HG03097 (cell line): ENCODE data around the gene AAK1.
"Not testable (repeated sequence)": the region's sequence is repeated elsewhere in the genome, so short reads cannot be mapped to it uniquely, and the experiment has no call there.

Source experiments
- ATAC-seq: cut with Tn5 transposase; IDR thresholded peaks from one replicate; pipeline ENCODE4 v1.9.1; 2021; ENCODE audit not compliant: unreplicated experiment, low FRiP score

Gene AAK1

DNA sequence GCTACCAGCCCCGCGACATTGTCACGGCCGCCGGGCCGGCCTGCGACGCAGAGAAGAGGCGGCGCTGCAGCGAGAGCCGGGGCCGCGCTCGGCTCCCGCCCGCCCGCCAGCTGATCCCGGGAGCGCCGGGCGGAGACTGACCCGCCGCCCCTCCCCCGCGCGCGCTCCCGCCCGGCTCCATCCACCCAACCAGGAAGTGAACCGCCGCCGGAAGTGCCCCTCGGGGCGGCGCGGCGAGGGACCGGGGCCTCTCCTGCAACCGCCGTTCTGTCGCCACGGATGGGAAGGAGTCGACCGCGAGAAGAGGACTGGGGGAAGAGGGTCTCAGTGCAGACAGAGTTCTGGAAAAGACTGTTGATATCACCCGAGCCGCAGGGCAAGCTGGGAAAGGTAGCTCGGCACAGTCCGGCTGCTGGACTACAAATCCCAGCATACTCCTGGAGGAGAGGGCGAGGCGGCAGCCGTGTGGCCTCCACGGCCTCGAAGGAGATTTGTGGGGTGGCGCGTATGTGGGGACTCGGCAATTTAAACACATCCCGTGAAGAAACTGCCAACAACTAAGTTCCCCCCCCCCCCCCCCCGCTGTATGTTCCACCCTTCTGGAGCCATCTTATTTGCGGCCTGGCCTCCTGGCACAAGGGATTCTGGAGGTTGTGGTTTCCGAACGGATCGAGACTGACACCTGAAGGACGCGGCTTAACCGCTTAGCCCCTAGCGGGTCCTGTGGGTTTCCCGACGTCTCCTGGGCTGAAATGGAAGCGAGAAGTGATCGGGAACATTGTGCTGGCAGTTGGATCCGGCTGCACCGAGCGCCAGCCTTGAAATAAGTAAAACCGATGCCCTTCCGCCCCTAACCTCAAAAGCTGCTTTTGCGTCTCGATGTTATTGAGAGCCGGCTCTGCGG, at the start of gene AAK1:
AAK1 (minus strand) TSS at position 138 of the 904 bp plus-strand sequence. CDS start 699 bp downstream, outside the sequence.
- peak; percentile 36 for ATAC-seq

DNA sequence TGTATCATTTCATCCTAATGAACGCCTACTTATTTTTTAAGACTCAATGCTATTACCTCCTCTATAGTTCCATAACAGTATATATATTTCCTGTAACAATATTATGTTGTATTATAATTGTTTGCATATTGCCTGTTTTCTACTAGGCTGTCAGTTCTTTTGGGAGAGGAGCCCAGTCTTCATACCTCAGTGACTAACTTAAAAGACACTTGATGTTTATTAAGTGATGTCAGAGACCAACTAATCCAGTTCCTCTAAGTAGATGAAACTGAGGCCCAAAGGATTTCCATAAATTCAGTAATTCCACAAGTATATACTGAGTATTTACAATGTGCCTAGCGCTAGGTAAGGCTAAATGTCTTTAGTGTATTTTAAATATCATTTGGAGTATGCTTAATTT, 48.9 kb upstream of the AAK1 start:
- ATAC-seq: no peak

DNA sequence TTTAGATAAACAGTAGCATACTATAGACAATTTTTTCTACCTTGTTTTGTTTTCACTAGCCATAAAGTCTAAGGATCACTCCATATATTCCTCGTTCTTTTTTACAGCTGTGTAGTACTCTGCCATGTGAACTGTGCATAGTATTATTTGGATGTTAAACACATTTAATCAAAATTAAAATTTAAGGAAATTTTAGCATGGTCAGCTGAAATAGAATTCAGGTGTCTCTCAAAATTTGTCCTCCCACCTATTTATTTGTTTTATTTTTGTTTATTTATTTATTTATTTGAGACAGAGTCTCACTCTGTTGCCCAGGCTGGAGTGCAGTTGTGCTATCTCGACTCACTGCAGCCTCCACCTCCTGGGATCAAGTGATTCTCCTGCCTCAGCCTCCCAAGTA, 46.4 kb upstream of the AAK1 start:
- ATAC-seq: no peak

DNA sequence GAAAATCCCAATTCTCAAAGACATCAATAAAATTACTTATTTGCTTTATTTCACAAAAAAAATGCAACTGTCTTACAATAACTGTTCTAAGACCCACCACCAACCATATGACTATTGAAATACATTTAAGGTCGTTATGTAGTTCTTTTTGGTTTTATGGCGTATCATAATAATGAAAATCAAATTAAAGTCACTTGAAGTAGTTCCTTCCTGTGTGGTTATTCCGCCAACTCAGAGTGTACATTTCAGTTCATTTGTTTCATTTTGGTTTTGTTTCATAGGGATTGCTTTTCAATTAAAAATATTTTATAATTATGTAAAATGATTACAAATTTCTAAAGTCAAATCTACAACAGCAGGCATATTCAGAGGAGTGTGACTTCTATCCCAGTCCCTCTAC, 45.9 kb upstream of the AAK1 start:
- ATAC-seq: no peak

DNA sequence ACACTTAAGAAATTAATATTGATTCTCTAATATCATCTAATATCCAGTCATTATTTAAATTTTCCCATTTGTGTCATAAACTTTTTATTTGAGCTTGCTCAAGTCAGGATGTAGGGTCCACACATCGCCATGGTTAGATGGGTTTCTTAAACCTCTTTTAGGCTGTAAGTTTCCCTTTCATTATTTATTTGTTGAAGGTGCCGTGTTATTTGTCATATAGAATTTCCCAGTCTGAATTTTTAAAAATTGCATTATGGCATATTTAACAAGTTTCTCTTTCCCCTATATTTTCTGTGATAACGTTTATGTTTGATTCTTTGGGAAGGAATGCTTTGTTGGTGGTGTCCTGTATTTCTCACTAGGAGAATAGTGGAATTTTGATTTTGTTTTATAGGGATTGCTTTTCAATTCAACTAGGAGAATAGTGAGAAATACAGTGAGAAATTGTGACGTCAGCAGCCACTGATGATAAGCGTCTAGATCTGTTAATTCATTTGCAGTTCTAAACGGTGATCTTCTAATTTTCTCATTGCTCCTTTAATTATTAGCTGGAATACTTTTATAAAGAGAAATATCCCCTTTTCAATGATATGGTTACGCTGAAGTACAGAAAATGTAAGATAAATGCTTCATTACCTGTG, 44.6 kb upstream of the AAK1 start:
- ATAC-seq: no peak

DNA sequence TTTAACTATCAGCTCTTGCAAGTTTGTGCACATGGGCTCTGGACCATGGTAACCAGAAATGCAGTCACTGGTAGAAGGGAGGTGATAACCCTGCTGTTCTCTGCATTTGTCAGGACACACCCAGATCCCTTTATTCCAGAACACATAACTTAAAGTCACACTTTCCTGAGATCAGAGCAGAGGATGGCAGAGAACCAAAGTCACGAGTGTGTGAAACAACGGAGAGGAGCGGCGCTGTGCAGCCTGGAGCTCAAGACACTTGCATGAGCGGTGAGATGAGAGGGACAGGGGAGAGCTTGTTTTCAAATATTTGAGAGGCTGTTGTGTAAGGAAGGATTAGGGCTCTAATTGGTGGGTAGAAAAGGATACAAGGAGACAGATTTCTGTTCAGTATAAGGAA, 43.3 kb upstream of the AAK1 start:
- no peak for ATAC-seq

DNA sequence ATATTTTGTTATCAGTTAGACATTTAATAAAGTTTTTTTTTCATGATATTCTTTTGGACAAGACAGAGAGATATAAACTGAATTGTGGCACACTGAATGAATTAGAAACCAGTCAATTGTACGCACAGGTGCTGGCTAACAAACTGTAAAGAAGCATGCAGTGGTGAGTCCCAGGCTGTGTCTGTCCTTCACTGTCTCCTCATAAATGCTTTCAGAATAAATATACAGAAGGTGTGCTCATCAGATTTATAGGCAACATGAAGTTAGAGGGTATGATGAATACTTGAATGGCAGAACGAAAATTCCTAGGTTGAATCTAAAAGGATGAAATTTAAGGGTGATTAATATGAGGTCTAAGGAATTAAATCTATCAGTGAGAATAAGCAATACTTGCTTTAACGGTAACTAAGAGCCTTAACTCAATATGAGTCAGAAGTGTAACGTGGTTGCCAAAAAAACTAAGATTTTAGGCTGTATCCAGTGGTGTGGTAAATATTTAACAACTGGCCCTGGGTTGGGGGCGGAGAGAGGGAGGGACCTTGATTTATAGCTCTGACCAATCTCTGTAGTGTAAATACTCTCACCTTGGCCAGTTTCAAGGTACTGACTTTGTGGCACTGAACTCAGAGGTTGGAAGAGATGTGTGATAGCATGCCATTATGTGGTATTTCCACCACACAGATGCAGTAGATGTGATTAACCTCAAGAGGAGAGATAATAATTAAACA, 41.9 kb upstream of the AAK1 start:
- ATAC-seq: peak; percentile 57

DNA sequence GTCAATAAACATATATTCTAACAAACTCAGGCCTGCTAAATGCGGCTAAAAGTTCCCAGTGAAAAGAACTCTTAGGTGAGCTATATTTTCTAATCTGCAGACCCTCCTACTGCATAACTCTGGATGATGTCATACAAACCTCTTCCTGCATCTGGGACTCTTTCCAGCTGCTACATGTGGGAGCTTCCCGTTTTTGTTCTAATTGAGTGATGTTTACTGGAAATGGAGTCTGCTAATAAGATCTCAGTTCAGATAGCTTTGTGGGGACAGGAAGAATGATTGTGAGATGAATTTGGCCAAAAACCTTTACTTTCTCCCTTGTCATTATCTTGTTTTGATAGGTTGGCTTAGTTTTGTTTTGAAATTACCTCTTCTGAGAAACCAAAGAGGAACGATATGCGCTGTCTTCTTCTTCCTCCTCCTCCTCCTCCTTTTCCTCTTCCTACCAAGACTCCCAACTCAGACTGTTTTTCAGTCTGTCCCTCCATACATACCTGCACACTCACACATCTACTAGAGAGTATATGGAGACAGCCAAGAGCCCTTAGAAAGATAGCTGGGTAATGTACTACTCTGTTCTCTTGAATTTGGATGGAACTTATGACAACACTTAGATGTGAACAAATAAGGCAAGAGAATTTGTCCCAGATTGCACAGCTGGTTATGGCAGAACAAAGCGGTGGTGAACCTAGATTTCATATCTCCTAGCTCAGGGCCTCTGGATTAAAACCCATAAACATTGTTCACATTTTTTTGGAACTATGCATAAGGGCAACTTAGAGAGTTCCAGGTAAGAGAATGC, 39.8 kb upstream of the AAK1 start:
- no peak for ATAC-seq

DNA sequence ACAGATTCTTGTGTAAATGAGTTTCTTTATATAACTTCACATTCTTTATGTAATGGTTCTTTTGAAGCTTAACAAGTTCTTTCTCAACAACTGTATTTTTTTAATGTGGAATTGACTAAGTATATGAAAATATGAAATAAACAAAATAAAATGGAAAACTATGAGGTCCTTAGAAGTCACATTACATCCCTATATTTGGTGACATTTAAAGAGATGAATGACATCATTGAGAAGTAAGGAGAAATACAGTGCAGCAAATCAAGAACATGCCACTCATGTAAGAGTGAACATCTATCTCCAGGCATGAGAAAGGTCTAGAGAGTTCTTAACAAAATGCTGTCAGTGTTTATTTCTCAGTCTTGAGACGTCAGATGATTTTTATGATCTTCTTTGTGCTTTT, 39.0 kb upstream of the AAK1 start:
- no peak for ATAC-seq

DNA sequence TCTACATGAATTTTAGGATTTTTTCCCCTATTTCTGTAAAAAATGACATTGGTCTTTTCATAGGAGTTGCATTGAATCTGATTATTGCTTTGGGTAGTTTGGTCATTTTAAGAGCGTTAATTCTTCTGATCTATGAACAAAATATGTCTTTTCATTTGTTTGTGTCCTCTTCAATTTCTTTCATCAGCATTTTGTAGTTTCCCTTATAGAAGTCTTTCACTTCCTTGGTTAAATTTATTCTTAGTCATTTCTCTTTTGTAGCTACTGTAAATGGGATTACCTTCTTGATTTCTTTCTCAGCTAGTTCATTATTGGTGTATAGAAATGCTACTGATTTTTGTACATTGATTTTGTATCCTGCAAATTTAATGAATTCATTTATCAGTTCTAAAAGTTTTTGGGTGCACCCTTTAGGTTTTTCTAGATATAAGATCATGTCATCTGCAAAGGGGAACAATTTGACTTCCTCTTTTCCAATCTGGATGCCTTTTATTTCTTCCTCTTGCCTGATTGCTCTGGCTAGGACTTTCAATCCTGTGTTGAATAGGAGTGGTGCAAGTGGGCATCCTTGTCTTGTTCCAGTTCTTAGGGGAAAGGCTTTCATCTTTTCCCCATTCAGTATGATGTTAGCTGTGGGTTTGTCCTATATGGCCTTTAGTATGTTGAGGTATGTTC, 36.6 kb upstream of the AAK1 start:
- ATAC-seq: no peak

DNA sequence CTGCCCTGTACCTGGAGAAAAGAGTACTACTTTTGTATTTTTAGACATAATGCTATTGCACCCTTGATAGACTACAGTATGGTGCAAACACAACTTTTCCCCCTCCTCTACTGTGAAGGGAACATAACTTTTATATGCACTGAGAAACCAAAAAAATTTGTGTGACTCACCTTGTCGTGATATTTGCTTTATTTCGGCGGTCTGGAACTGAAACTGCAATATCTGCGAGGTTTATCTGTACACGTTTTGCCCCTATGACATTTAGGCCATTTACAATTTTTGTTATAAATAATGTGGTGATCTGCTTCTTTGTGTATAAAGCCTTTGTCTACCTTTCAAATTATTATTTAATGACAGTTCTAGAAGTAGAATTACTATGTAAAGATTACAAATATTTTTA, 34.4 kb upstream of the AAK1 start:
- ATAC-seq: no peak

DNA sequence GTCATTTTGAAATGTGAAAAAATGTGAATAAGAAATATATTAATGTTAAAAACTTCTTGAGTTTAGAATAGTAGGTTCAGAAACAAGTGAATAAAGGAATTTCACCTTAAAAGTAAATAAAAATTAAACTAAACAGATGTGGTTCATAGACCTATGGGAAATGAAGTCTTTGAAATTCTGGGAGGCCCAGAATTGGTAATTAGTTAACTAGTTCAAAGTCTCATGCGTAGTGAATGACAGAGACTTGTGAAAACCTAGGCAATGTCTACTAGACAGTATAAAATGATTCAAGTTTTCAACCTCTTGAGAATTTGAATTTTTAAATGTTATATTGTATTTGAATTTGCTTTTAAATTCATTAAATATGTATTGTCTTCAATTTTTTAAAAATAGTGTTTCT, 32.6 kb upstream of the AAK1 start:
- no peak for ATAC-seq

DNA sequence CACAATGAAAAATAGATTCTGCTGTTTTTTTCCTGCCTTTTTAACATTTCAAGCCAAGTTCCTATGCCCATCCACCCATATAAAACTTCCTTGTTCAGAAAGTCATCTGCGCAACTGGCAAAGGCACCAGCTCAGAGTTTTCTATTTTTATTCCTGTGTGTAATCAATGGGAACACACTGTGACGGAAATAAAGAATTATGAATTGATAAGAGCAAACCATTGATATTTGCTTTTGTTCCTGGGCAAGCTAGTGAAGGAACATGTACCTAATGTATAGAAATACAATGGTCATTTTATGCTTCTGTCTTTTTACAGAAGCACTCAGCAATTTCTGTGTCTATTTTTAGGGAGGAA, 30.8 kb upstream of the AAK1 start:
- ATAC-seq: no peak

DNA sequence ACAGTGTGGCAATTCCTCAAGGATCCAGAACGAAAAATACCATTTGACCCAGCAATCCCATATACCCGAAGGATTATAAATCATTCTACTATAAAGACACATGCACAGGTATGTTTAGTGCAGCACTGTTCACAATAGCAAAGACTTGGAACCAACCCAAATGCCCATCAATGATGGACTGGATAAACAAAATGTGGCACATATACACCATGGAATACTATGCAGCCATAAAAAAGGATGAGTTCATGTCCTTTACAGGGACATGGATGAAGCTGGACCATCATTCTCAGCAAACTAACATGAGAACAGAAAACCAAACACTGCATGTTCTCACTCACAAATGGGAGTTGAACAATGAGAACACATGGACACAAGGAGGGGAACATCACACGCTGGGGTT, 29.6 kb upstream of the AAK1 start:
- ATAC-seq: not testable (repeated sequence)

DNA sequence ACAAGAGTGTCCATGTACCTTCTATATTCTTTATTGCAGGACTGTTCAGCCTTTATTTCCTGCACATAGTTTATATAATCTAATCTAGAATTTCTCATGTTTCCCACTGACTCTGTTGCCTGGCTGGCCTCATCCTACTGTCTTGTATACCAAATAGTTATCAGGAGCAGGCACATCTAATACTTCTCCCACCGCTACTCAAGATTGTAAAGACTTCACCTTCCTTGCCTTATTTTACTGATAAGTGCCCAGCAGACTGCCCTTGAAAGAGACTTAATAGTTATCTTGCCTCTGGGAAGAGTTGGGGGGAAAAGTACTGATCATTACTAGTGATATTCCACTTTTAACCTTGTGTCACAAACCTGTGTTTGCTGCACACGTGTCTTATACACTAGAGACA, 26.1 kb upstream of the AAK1 start:
- no peak for ATAC-seq

DNA sequence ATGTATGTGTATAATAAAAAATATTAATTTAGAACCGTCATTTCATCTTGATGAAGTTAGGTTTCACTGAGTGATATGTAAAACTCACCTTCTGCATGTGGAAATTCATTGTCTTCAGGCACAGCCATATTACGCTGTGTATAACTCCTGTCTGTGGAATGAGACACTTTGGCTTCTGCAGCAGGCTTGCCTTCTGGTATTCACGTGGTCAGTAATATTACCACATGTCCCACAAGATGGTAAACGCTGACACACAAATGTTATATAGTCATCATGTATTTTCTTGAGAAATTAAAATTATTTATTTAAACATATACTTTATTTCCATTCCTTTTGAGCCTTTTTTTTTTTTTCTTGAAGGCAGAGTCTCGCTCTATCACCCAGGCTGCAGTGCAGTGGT, 25.1 kb upstream of the AAK1 start:
- ATAC-seq: no peak

DNA sequence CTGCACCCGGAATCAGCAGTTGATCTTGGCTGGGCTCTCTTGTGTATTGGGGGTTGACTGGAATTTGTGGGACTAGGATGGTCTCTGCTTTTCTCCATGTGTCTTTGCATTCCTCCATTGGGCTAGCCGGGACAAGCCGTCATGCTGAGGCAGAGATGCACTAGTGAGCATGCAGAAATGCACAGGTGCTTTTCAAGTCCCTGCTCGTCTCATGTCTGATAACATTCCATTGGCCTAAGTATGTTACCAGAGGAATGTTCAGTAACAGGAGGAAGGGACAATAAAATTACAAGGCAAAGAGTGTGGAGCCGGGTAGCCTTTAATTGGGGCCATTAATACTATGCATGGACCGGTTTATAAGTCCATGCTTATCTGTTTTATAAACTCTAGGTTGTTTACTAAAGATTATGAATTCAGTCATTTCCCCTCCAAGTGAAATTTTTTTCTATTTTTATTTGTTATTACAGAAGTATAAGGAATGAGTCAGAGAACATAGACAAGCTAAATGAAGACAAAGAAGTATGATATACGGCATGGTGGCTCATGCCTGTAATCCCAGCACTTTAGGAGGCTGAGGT, 24.4 kb upstream of the AAK1 start:
- ATAC-seq: no peak

DNA sequence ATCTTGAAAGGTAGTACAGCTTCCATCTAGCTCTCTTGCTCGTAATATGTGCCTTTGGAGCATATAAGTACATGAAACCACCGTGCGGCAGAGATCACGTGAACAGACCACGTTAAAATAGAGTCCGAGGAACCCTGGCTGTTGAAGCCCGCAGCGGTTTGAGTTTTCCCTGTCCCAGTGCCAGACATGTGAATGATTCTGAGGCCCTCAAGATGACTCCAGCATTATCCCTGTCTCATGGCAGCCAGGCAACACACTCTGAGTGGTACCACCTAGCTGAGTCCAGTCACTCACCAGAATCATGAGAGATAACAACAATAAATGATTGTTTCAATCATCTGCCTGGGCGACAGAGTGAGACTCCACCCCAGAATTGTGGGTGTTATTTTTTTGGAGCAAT, 21.6 kb upstream of the AAK1 start:
- no peak for ATAC-seq

DNA sequence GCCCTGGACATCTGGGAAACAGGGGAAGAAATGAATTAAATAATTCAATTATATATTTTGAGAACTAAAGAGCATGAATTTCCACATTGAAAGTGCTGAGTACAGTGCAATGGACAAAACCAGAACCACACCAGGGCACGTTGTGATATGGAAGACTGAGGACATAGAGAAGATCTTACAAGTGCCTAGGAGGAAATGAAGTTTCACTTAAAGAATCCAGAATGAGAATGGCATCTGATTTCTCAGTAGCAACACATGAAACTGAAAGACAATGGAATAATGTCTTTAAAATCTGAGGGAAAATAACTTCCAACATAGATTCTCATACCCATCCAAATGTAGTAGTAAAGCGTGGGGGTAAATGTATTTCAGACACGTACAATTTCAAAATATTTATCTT, 20.3 kb upstream of the AAK1 start:
- no peak for ATAC-seq

DNA sequence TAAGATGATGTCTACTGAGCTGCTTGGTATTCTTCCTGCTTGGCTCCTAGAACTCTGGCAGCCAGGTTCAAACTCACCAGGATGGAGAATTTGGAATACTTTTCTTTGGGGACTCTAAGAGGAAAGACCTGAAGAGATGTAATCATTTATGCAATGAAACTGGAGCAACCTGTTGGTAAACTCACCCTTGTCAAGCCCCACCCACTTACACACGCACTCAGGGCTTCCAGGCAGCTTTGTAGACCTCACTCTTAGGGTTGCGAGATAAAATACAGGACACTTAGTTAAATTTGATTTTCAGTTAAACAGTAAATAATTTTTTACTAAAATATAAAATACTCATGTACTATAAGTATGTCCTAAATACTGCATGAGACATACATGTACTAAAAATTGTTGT, 19.0 kb upstream of the AAK1 start:
- ATAC-seq: not testable (repeated sequence)
